Transverse colon (tissue), 3 donors: ENCODE data around the gene IP6K1.

ENCODE experiments used
- POLR2A ChIP-seq: fragments of 450-650 bp; IDR thresholded peaks from one replicate; pipeline ENCODE4 v1.6.1; 2016; ENCODE audit warnings: antibody characterized with exemption, mild to moderate bottlenecking, moderate library complexity
- TF ChIP-seq, protein P1 (sequence below), 5 experiments: fragments of 200-600 bp in 3 of 5; fragments of 450-650 bp in 2 of 5; sonication (generic) in 3 of 5; IDR thresholded peaks; 1 replicate in 2 of 5; 2 replicates in 3 of 5; pipeline ENCODE4 v1.5.1; 2016 to 2017; ENCODE audit warnings: antibody characterized with exemption in 5 of 5, inconsistent platforms in 3 of 5, mild to moderate bottlenecking in 2 of 5, moderate library complexity in 1 of 5

DNA sequence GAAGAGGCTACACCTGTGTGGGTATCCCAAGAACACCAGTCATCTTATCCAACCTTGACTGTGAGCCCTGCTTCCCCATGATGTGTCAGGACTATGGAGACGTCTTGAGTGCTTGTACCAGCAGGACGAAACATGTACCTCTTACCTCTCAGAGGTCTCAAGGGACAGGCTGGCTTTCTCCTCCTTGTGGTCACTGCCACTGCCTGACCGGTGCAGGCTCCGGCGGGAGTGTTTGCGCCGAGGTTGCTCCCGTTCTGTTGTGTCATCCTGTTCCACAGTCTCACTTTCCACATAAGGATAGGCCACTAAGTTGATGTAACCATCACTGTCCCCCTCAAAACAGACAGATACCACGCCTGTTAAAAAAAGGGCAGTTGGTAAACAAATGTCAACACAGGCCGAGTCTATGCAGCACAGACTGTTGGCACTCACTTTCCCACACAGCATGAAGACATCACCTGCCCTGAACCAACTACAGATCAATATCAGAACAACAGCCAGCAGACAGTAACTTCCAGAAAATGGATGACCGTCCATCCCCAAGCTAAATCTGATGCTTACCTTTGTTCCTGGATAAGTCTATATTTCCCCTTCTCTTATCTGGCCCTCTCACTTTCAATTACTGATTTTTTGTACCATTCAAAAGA, 48.2 kb downstream of the IP6K1 start:
- no peak for TF ChIP-seq POLR2A
- TF ChIP-seq, protein P1, sequence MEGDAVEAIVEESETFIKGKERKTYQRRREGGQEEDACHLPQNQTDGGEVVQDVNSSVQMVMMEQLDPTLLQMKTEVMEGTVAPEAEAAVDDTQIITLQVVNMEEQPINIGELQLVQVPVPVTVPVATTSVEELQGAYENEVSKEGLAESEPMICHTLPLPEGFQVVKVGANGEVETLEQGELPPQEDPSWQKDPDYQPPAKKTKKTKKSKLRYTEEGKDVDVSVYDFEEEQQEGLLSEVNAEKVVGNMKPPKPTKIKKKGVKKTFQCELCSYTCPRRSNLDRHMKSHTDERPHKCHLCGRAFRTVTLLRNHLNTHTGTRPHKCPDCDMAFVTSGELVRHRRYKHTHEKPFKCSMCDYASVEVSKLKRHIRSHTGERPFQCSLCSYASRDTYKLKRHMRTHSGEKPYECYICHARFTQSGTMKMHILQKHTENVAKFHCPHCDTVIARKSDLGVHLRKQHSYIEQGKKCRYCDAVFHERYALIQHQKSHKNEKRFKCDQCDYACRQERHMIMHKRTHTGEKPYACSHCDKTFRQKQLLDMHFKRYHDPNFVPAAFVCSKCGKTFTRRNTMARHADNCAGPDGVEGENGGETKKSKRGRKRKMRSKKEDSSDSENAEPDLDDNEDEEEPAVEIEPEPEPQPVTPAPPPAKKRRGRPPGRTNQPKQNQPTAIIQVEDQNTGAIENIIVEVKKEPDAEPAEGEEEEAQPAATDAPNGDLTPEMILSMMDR (IDR thresholded peaks at IDR 0.05), result no peak
